C4-2B (cell line): ENCODE results near the gene SESN3.
"Not testable (repeated sequence)": the region's sequence is repeated elsewhere in the genome, so short reads cannot be mapped to it uniquely, and the experiment has no call there.

Source experiments
- H3K27ac ChIP-seq: fragments of 450-650 bp; 2 replicates; pipeline ENCODE4 v1.5.1; 2017
- CTCF ChIP-seq: fragments of 450-650 bp; conservative IDR thresholded peaks from 2 replicates; pipeline ENCODE4 v1.5.1; 2017; ENCODE audit warnings: mild to moderate bottlenecking
- ZFX ChIP-seq: fragments of 450-650 bp; IDR thresholded peaks from 2 replicates; pipeline ENCODE4 v1.6.1; 2017

The SESN3 gene

DNA sequence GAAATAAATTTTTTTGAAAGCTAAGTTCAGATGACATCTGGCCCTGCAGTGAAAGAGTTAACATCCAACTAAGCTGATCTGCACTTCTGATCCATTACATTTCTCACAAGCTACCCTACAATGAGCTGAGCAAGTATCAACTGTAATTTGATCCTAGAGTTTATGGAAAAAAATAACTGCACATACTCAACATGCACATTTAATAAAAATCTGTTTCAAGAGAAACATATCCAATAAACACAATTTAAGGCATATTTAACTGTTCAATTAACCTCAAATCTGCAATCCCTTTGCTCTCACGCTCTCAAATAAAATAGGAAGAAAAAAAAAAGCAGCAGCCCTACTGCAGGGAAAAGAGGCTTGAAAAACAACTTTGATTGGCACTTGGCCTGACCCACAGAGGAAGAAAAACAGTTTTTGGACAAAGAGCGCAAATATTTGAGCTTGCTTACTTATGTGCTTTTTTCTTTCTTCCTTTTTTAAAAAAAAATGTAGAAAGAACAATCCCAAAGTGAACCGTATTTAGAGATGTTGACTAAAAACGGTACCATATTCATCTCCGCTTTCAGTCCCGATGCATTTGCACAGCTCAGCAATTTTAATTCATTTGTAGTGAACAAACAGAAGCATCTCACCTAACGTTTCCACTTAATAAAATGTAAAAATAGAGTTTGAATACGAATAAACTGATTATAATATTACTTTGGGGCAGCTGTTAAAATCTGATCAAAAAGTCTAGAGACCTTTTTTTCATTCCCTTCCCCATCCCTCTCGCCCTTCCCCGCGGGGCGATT lies 1.6 kb downstream of the SESN3 start:
- peak overlapping the region; percentile 74 for H3K27ac ChIP-seq
- no peak for TF ChIP-seq CTCF
- no peak for TF ChIP-seq ZFX

DNA sequence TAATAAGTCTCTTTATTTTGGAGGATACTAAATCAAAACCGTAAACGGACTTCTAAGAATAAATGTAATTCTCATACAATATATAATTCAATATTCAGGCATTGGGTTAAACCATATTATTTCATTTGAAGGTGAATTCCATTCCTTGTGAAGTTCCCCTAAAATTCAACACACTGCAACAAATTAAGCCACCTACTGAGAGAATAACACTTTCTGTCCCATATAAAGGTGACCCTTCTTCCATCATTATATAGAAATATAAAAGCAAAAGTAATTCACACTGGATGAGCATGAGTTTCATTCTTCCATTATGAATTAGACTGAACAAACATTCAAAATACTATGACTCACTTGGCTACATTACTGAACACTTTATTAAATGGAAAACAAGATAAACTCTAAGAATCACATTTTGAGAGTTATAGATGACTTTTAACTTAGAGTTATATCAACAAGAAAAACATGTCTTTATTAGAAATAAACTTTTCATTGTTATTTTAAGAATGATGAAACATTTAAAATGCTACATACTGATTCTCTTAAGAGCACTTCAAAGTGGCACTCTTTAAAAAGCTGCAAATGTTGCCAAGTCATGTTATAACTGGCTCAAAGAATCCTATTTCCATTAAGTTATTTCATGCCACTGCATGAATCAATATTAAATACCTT lies 2.8 kb downstream of the SESN3 start:
- H3K27ac ChIP-seq = no peak overlapping the region
- no peak for TF ChIP-seq ZFX
- no peak for TF ChIP-seq CTCF

GRCh38 chr11:95227060-95227459 lies 3.9 kb downstream of the SESN3 start:
- H3K27ac ChIP-seq = not testable (repeated sequence)

GRCh38 chr11:95222817-95223216 lies 8.2 kb downstream of the SESN3 start:
- no peak for TF ChIP-seq CTCF
- no peak for TF ChIP-seq ZFX
- no peak overlapping the region for H3K27ac ChIP-seq

GRCh38 chr11:95219599-95219998 lies 11.4 kb downstream of the SESN3 start:
- H3K27ac ChIP-seq = no peak overlapping the region
- no peak for TF ChIP-seq ZFX

GRCh38 chr11:95218149-95218548 lies 12.9 kb downstream of the SESN3 start:
- no peak for TF ChIP-seq ZFX
- no peak for TF ChIP-seq CTCF
- no peak overlapping the region for H3K27ac ChIP-seq

- H3K27ac ChIP-seq = no peak overlapping the region
- TF ChIP-seq CTCF = no peak
- TF ChIP-seq ZFX = no peak
Measured at GRCh38 chr11:95212609-95213008, 18.4 kb downstream of the SESN3 start.

- H3K27ac ChIP-seq = not testable (repeated sequence)
Measured at GRCh38 chr11:95209535-95209934, 21.5 kb downstream of the SESN3 start.
